Uterus (tissue), 2 donors: ENCODE data around the gene FMOD.
"Not testable (repeated sequence)": the region's sequence is repeated elsewhere in the genome, so short reads cannot be mapped to it uniquely, and the experiment has no call there.

Experiments used
- CTCF ChIP-seq, 4 experiments: fragments of 200-600 bp in 2 of 4; fragments of 450-650 bp in 2 of 4; sonication (generic) in 2 of 4; IDR thresholded peaks; one replicate each; pipeline ENCODE4 v1.5.1; 2016 to 2019; ENCODE audit warnings: antibody characterized with exemption in 4 of 4, mild to moderate bottlenecking in 2 of 4, moderate library complexity in 1 of 4
- POLR2A ChIP-seq, 2 donors: fragments of 450-650 bp; IDR thresholded peaks; one replicate each; pipeline ENCODE4 v1.6.1; 2016; ENCODE audit warnings: antibody characterized with exemption in 2 of 2, mild to moderate bottlenecking in 1 of 2, moderate library complexity in 1 of 2

- not testable (repeated sequence) for TF ChIP-seq CTCF, POLR2A (IDR thresholded peaks at IDR 0.05)
Observed at GRCh38 chr1:203299719-203300429, 51.0 kb downstream of the FMOD start.
